Measurements from ENCODE around the gene ASS1.
"Not testable (repeated sequence)": the region's sequence is repeated elsewhere in the genome, so short reads cannot be mapped to it uniquely, and the experiment has no call there.

ASS1 gene

GRCh38 chr9:130419521-130420035 lies 25.2 kb upstream of the ASS1 start:
- DNase-seq: no peak

GRCh38 chr9:130421154-130421801 lies 23.5 kb upstream of the ASS1 start:
- no peak for DNase-seq

DNA sequence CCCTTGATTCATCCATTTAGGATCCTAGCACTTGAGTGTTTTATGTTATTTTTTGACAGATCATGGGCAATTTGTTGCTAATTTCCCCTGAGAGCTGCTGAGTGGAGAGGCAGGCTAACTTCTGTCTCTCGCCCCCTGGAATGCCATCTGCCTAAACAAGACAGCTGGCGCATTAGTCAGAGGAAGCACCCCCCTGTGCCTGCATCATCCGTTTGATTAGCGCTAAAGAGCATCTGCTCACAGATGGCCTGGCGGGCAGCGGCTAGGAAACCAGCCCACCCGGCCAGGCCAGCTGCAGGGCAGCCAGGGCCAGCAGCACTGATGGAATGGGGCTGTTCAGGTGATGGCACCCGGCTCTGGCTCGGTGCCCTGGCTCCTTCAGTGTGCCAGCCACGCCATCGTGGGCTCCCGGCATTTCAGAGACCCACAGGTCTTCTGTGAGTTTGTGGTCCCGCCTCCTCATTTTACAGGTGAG lies 22.9 kb upstream of the ASS1 start:
- DNase-seq: no peak

- DNase-seq: no peak
These were observed 22.2 kb upstream of the ASS1 start for GRCh38 chr9:130422546-130422945.

- DNase-seq: no peak
These were observed 21.5 kb upstream of the ASS1 start for GRCh38 chr9:130423272-130423671.

GRCh38 chr9:130424595-130425454 lies 19.9 kb upstream of the ASS1 start:
- no peak for DNase-seq

DNA sequence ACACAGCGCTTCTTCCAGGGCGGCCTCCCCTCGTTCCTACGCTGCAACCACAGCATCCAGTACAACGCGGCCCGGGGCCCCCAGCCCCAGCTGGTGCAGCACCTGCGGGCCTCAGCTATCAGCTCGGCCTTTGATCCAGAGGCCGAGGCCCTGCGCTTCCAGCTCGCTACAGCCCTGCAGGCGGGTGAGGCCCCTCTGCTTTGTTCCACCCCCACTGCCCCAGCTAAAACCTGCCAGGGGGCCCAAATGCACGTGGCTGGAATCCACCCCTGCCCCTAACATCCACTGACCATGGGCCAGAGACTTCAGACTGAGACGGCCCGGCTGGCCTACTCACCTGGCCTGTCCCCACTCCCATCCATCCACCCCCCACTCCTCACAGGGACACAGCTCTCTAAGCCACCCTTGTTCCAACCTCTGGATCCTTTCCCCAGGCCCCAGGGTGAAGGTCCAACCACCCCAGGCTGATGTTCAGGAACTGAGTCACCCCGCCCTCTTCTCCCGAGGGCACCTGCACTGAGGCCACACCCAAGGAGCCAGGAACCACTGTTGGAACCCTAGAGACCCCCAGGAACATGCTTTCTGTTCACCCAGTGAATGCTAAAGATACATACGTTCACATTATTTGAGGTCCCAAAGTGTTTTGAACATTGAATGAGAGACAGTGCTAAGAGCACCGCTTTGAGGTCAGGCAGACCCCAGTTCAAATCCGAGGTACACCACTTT lies 18.9 kb upstream of the ASS1 start:
- no peak for DNase-seq

DNA sequence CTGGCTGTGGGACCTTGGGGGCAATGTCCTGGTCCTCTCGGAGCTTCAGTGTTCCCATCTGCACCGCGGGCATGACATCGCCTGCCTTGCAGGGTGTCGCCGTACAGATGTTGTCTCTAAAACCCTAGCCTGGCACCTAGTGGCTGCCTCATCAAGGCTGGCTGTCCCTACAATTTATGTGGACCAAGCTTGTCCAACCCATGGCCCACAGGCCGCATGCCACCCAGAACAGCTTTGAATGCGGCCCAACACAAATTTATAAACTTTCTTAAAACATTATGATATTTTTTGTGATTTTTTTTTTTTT lies 18.3 kb upstream of the ASS1 start:
- DNase-seq: no peak

DNA sequence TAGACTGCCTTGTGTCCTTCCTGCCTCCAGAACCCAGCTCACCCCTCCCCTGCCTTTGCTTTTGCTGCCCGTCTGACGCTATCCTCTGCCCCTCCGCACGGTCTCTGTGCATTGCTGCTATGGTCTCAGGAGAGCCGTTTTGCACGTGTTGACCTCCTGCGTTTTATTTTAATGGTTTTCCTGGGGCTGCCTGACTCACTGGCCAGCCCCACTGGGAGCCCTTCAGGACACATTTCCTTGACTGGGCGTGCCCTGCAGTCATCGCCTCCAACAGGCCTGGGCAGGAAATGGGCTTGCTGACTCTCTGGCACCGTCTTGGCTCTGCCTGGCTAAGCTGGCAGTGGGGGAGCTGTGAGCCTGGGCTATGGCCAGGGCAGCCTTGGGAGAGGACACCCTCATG lies 17.9 kb upstream of the ASS1 start:
- DNase-seq: no peak

DNA sequence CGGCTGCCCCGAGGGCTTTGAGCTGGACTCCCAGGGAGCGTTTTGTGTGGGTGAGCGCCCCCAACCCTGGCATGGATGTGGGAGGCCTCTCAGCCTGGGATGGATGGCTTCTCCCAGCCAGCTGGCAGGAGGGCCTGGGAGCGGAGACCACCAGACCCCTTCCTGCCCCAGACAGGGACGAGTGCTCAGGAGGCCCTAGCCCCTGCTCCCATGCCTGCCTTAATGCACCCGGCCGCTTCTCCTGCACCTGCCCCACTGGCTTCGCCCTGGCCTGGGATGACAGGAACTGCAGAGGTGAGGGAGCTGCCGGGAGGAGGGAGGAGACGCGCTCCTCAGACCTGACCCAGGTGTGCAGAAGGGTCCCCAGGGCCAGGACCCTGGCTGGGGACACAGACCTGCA lies 17.4 kb upstream of the ASS1 start:
- no peak for DNase-seq

GRCh38 chr9:130428086-130428665 lies 16.6 kb upstream of the ASS1 start:
- DNase-seq: no peak

DNA sequence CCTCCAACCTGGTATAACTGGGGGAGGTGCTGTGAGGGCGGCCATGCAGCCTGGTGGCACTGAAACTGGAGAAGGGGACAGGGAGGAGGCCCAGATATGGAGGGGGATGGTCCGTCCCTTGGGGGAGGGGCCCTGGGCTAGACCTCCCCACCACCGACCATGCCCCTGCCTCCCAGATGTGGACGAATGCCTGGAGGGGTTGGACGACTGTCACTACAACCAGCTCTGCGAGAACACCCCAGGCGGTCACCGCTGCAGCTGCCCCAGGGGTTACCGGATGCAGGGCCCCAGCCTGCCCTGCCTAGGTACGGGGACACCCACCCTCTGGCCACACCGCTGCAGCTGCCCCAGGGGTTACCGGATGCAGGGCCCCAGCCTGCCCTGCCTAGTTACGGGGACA lies 15.4 kb upstream of the ASS1 start:
- no peak for DNase-seq

DNA sequence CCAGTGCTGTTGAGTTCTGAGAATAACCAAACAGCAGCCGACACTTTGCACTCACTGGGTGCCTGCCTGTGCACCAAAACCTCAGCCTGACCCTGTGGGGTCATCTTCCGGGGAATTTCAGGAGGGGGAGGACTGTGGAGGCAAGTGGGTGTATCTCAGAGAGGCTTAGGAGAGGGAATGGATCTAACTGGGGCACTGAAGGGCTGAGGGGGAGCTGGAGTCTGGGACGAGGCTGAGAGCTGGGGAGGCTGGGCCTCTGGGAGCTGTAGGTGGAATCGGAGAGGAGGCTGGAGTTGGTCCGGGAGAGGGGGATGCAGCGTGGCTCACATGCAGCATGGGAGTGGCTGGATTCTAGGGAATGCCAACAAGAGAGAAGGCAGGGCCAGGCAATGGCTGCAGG lies 14.9 kb upstream of the ASS1 start:
- DNase-seq: no peak

- no peak for DNase-seq
These were observed 14.5 kb upstream of the ASS1 start for GRCh38 chr9:130430232-130430631.

DNA sequence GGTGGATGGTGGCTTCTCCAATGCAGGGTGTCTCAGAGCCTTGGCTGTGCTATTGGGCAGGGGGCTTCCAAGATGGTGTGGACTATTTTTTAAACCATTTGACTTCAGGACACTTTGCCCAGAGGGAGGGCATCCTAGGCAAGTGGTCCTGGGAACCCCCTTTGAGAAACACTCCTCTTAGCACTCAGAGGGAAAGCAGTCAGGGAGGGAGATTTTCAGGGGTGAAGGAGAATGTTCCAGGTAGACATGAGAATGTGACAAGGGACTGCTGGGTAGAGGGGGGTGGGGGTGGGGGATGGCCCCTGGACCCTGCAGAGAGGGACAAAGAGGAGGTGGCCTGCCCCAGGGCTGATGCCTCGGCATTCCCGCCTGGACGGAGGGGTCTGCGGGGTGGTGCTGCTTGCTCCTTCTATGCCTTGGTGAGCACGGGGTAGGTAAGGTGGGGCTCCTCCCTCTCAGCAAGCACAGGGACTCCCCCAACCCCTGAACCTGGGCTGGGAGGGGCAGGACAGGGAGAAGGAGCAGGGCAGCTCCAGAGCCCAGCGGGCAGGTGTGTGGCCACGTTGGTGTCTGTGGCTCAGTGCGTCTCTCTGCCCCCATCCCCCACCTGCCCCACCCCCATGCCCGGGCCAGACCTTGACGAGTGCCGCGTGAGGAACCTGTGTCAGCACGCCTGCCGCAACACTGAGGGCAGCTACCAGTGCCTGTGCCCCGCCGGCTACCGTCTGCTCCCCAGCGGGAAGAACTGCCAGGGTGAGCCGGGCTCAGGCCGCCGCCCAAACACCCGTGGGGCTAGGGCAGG lies 13.8 kb upstream of the ASS1 start:
- DNase-seq: no peak

GRCh38 chr9:130431536-130432303 lies 13.0 kb upstream of the ASS1 start:
- no peak for DNase-seq

GRCh38 chr9:130432362-130432761 lies 12.4 kb upstream of the ASS1 start:
- no peak for DNase-seq

DNA sequence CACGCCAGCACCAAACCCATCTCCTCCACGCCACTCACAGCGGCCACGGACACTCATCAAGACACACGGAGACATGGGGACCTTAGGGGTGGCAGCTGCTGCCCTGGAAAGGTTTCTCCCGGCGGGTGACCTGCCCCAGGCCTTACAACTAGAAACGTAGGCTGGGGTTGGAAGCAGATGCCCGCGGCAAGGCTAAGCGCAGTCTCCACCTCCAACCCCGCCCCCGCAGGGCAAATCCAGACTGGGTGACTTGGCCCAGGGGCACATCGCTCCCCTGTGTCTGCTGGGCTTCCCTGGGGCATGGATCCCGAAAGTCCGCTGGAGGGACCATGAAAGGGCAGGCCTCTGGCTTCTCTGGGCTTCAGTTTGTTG lies 12.0 kb upstream of the ASS1 start:
- DNase-seq: no peak

DNA sequence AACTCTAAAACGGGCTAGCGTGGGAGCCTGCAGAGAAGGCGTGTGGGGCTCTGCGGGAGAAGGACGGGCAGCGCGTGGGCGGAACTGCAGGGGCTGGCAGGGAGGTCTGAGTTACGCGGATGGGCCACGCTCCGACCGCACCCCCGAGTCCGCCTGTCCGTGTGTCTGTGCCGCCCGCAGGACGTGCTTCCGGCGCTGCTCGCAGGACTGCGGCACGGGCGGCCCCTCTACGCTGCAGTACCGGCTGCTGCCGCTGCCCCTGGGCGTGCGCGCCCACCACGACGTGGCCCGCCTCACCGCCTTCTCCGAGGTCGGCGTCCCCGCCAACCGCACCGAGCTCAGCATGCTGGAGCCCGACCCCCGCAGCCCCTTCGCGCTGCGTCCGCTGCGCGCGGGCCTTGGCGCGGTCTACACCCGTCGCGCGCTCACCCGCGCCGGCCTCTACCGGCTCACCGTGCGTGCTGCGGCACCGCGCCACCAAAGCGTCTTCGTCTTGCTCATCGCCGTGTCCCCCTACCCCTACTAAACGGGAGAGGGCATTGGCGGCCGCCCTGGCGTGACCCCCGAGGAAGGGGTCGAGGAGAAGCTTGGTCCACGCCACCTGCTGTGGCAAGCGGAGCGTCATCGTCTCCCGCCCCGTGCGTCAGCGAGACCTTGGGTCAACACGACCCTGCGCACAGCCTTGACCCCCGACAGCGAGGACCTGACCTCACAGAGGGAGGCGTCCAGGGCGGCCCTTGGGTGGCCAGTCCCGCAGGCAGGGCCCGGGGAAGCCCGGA lies 11.4 kb upstream of the ASS1 start:
- DNase-seq: peak; percentile 32

GRCh38 chr9:130433947-130434262 lies 10.9 kb upstream of the ASS1 start:
- no peak for DNase-seq

DNA sequence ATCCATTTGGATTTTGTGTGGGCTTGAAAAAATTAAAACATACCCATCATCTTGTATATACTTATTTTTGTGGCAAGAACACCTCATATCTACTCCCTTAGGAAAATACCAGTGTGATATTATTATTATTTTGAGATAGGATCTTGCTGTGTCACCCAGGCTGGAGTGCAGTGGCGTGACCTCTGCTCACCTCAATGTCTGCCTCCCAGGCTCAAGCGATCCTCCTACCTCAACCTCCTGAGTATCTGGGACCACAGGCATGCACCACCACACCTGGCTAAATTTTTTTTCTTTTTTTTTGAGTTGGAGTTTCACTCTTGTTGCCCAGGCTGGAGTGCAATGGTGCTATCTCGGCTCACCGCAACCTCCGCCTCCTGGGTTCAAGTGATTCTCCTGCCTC lies 10.1 kb upstream of the ASS1 start:
- DNase-seq: not testable (repeated sequence)

Measured in activated naive CD4-positive, alpha-beta T cell treated with Interleukin-2 at 50 U/mL for 16 hours (primary cell).